Stomach smooth muscle (tissue), 2 donors: ENCODE measurements around the gene COL27A1.
"Not testable (repeated sequence)": the region's sequence is repeated elsewhere in the genome, so short reads cannot be mapped to it uniquely, and the experiment has no call there.

Experiments used
- H3K27ac ChIP-seq: one replicate; pipeline ENCODE4 v1.7.0; 2013; ENCODE audit warnings: mild to moderate bottlenecking, low read length, inconsistent platforms
- H3K27me3 ChIP-seq, 2 donors: one replicate each; pipeline ENCODE4 v1.7.0; 2013; ENCODE audit warnings: low read length in 2 of 2; ENCODE audit not compliant: insufficient read depth in 2 of 2, control insufficient read depth in 1 of 2
- H3K36me3 ChIP-seq, 2 donors: one replicate each; pipeline ENCODE4 v1.7.0; 2013; ENCODE audit warnings: low read length in 2 of 2; ENCODE audit not compliant: control insufficient read depth in 2 of 2, insufficient read depth in 2 of 2
- H3K4me1 ChIP-seq: one replicate; pipeline ENCODE4 v1.7.0; 2013; ENCODE audit warnings: low read length; ENCODE audit not compliant: control insufficient read depth, insufficient read depth
- H3K4me3 ChIP-seq, 2 donors: one replicate each; pipeline ENCODE4 v1.7.0; 2013; ENCODE audit warnings: low read length in 2 of 2
- H3K9ac ChIP-seq, 2 donors: one replicate each; pipeline ENCODE4 v1.7.0; 2013; ENCODE audit warnings: low read length in 2 of 2, mild to moderate bottlenecking in 1 of 2
- H3K9me3 ChIP-seq, 2 donors: one replicate each; pipeline ENCODE4 v1.7.0; 2013; ENCODE audit warnings: low read length in 2 of 2; ENCODE audit not compliant: control insufficient read depth in 2 of 2
- donor health status: healthy.
- donor health status: Pancreatic carcinoma.

COL27A1 gene

GRCh38 chr9:114324492-114324891, 169.2 kb downstream of the COL27A1 start:
- H3K27me3 ChIP-seq = no peaks in the 10 kb centered on the region
- no peaks in the 10 kb centered on the region for H3K36me3 ChIP-seq
- no peak overlapping the region for H3K4me3 ChIP-seq
- H3K9me3 ChIP-seq = no peaks in the 10 kb centered on the region
- no peaks in the 10 kb centered on the region for H3K4me1 ChIP-seq
- no peak overlapping the region for H3K9ac ChIP-seq
- H3K27ac ChIP-seq = no peak overlapping the region

- not testable (repeated sequence) for H3K36me3 ChIP-seq, H3K4me1 ChIP-seq, H3K9ac ChIP-seq, H3K9me3 ChIP-seq, H3K27ac ChIP-seq, H3K4me3 ChIP-seq, H3K27me3 ChIP-seq
These were observed 169.6 kb downstream of the COL27A1 start for GRCh38 chr9:114324965-114325364.

- H3K9ac ChIP-seq, H3K27me3 ChIP-seq, H3K36me3 ChIP-seq, H3K4me1 ChIP-seq, H3K27ac ChIP-seq, H3K9me3 ChIP-seq, H3K4me3 ChIP-seq: not testable (repeated sequence)
These were observed 170.4 kb downstream of the COL27A1 start for GRCh38 chr9:114325684-114326254.

GRCh38 chr9:114327749-114328148, 172.4 kb downstream of the COL27A1 start:
- H3K27me3 ChIP-seq = no peaks in the 10 kb centered on the region
- no peak overlapping the region for H3K27ac ChIP-seq
- H3K4me1 ChIP-seq = no peaks in the 10 kb centered on the region
- no peak overlapping the region for H3K4me3 ChIP-seq
- H3K36me3 ChIP-seq = no peaks in the 10 kb centered on the region
- no peaks in the 10 kb centered on the region for H3K9me3 ChIP-seq
- H3K9ac ChIP-seq = no peak overlapping the region

GRCh38 chr9:114328357-114328820, 173.1 kb downstream of the COL27A1 start:
- not testable (repeated sequence) for H3K4me3 ChIP-seq, H3K4me1 ChIP-seq, H3K9me3 ChIP-seq, H3K27ac ChIP-seq, H3K27me3 ChIP-seq, H3K36me3 ChIP-seq, H3K9ac ChIP-seq

GRCh38 chr9:114328937-114329624, 173.7 kb downstream of the COL27A1 start:
- not testable (repeated sequence) for H3K9ac ChIP-seq, H3K9me3 ChIP-seq, H3K27ac ChIP-seq, H3K36me3 ChIP-seq, H3K27me3 ChIP-seq, H3K4me3 ChIP-seq, H3K4me1 ChIP-seq

GRCh38 chr9:114329625-114330022, 174.3 kb downstream of the COL27A1 start, which contains the start of gene ORM2:
Gene ORM2 (plus strand): TSS chr9:114329869. CDS start chr9:114329905, 36 bp downstream.
- H3K36me3 ChIP-seq, H3K9me3 ChIP-seq, H3K27ac ChIP-seq, H3K9ac ChIP-seq, H3K27me3 ChIP-seq, H3K4me1 ChIP-seq, H3K4me3 ChIP-seq: not testable (repeated sequence)

GRCh38 chr9:114330636-114331035, 175.3 kb downstream of the COL27A1 start:
- no peaks in the 10 kb centered on the region for H3K4me1 ChIP-seq
- no peaks in the 10 kb centered on the region for H3K9me3 ChIP-seq
- peaks cover 0 to 2% of the 10 kb centered on the region in 2 donors for H3K36me3 ChIP-seq
- no peak overlapping the region for H3K9ac ChIP-seq
- no peak overlapping the region for H3K27ac ChIP-seq
- no peak overlapping the region for H3K4me3 ChIP-seq
- H3K27me3 ChIP-seq = no peaks in the 10 kb centered on the region

- not testable (repeated sequence) for H3K4me3 ChIP-seq
These were observed 176.2 kb downstream of the COL27A1 start for GRCh38 chr9:114331229-114332195.

GRCh38 chr9:114332474-114333040, 177.2 kb downstream of the COL27A1 start:
- H3K9me3 ChIP-seq, H3K27me3 ChIP-seq, H3K27ac ChIP-seq, H3K36me3 ChIP-seq, H3K9ac ChIP-seq, H3K4me3 ChIP-seq, H3K4me1 ChIP-seq: not testable (repeated sequence)

More at GRCh38 chr9:114331229-114332195, 176.2 kb downstream of the COL27A1 start:
- not testable (repeated sequence) for H3K36me3 ChIP-seq, H3K27me3 ChIP-seq, H3K4me1 ChIP-seq, H3K27ac ChIP-seq, H3K9me3 ChIP-seq, H3K9ac ChIP-seq
